ENCODE data around the gene CEBPE.

CEBPE gene

GRCh38 chr14:23103581-23103980 is 15.5 kb downstream of the CEBPE start:
- TF ChIP-seq CTCF (conservative IDR thresholded peaks at IDR 0.05; ENCODE audit: low read length) (no peak), EZH2phosphoT487 (IDR thresholded peaks at IDR 0.05; ENCODE audit: borderline replicate concordance) (no peak)
- Histone ChIP-seq H3K9ac (ENCODE audit: low read depth, low read length, poor library complexity, severe bottlenecking) (no peak overlapping the region), H3K9me2 (replicated peaks; ENCODE audit: low read depth, low read length) (no peaks in the 10 kb centered on the region), H3K27me3 (ENCODE audit: insufficient read depth, low read length, poor library complexity, severe bottlenecking) (no peaks in the 10 kb centered on the region), H3K9me3 (ENCODE audit: insufficient read depth, low read depth, low read length) (no peaks in the 10 kb centered on the region), H3K36me3 (ENCODE audit: insufficient read depth, low read length) (no peaks in the 10 kb centered on the region), H3K4me2 (ENCODE audit: low read depth, low read length, poor library complexity, severe bottlenecking) (no peak overlapping the region), H3F3A (ENCODE audit: low read depth) (no peaks in the 10 kb centered on the region), H2AFZ (ENCODE audit: low read length) (no peak overlapping the region), H3K4me1 (ENCODE audit: insufficient read depth, low read length, poor library complexity, severe bottlenecking) (peaks cover 10% of the 10 kb centered on the region), H3K4me3 (ENCODE audit: low read length, poor library complexity, severe bottlenecking) (no peak overlapping the region), H4K20me1 (ENCODE audit: insufficient read depth, low read length, poor library complexity, severe bottlenecking) (no peaks in the 10 kb centered on the region), H3K79me2 (ENCODE audit: insufficient read depth, low read length) (peaks cover 4% of the 10 kb centered on the region; the same call in 1 of the 2 replicates)

- no peak overlapping the region for H3K9ac ChIP-seq (ENCODE audit: low read depth, low read length, poor library complexity, severe bottlenecking)
- H3K79me2 ChIP-seq (ENCODE audit: insufficient read depth, low read length) = peaks cover 12% of the 10 kb centered on the region
- H3K4me2 ChIP-seq (ENCODE audit: low read depth, low read length, poor library complexity, severe bottlenecking) = no peak overlapping the region
- H3K9me2 ChIP-seq (replicated peaks; ENCODE audit: low read depth, low read length) = no peaks in the 10 kb centered on the region
- TF ChIP-seq EZH2phosphoT487 (IDR thresholded peaks at IDR 0.05; ENCODE audit: borderline replicate concordance) = no peak
- TF ChIP-seq CTCF (conservative IDR thresholded peaks at IDR 0.05; ENCODE audit: low read length) = no peak
- no peaks in the 10 kb centered on the region for H3K9me3 ChIP-seq (ENCODE audit: insufficient read depth, low read depth, low read length)
- peaks cover 6% of the 10 kb centered on the region for H4K20me1 ChIP-seq (ENCODE audit: insufficient read depth, low read length, poor library complexity, severe bottlenecking)
- H3F3A ChIP-seq (ENCODE audit: low read depth) = no peaks in the 10 kb centered on the region
- H3K36me3 ChIP-seq (ENCODE audit: insufficient read depth, low read length) = no peaks in the 10 kb centered on the region; the same call in 1 of the 2 replicates
- H3K27me3 ChIP-seq (ENCODE audit: insufficient read depth, low read length, poor library complexity, severe bottlenecking) = no peaks in the 10 kb centered on the region
- H2AFZ ChIP-seq (ENCODE audit: low read length) = no peak overlapping the region
- no peak overlapping the region for H3K4me3 ChIP-seq (ENCODE audit: low read length, poor library complexity, severe bottlenecking)
- H3K4me1 ChIP-seq (ENCODE audit: insufficient read depth, low read length, poor library complexity, severe bottlenecking) = peaks cover 10% of the 10 kb centered on the region
These were observed 16.3 kb downstream of the CEBPE start for GRCh38 chr14:23102801-23103200.

DNA sequence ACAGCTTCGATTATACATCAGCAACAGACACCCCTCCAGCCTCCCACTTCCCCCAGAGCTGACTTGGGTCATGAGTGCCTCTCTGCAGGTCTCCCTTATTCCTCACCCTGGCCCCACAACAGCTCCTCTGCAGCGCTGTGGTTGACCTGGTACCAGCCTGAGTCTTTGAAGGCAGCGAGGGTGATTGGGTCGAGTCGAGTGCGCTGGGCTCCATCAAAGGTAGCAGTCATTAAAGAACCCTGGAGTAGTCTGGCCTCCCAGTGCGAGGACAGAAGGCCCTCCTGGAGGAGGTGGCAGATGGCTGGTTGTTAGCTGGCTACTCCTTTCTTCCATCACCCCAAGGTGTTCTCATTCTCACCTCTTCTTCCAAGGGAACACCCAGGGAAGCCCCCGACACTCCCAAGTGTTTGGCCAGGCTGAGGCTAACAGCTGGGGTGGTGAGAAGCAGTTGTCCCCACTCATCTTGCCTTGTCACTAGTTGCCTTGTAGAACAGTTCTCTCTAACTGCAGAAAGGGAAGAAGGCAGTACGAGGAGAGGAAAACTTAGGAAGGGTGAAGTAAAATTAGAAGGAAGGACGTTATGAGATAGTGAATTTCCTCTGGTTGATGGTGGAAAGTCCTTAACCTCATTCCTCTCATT is 16.9 kb downstream of the CEBPE start:
- H4K20me1 ChIP-seq (ENCODE audit: insufficient read depth, low read length, poor library complexity, severe bottlenecking) = peaks cover 10% of the 10 kb centered on the region
- no peaks in the 10 kb centered on the region; the same call in 1 of the 2 replicates for H3K36me3 ChIP-seq (ENCODE audit: insufficient read depth, low read length)
- peaks cover 12% of the 10 kb centered on the region for H3K4me1 ChIP-seq (ENCODE audit: insufficient read depth, low read length, poor library complexity, severe bottlenecking)
- H3K9me3 ChIP-seq (ENCODE audit: insufficient read depth, low read depth, low read length) = no peaks in the 10 kb centered on the region
- no peaks in the 10 kb centered on the region for H3K27me3 ChIP-seq (ENCODE audit: insufficient read depth, low read length, poor library complexity, severe bottlenecking)
- peaks cover 19% of the 10 kb centered on the region for H3K79me2 ChIP-seq (ENCODE audit: insufficient read depth, low read length)
- no peak overlapping the region for H3K9ac ChIP-seq (ENCODE audit: low read depth, low read length, poor library complexity, severe bottlenecking)
- no peaks in the 10 kb centered on the region for H3F3A ChIP-seq (ENCODE audit: low read depth)
- no peaks in the 10 kb centered on the region for H3K9me2 ChIP-seq (replicated peaks; ENCODE audit: low read depth, low read length)
- TF ChIP-seq EZH2phosphoT487 (IDR thresholded peaks at IDR 0.05; ENCODE audit: borderline replicate concordance) (no peak), CTCF (conservative IDR thresholded peaks at IDR 0.05; ENCODE audit: low read length) (no peak)
- no peak overlapping the region for H3K4me2 ChIP-seq (ENCODE audit: low read depth, low read length, poor library complexity, severe bottlenecking)
- no peak overlapping the region for H3K4me3 ChIP-seq (ENCODE audit: low read length, poor library complexity, severe bottlenecking)
- no peak overlapping the region for H2AFZ ChIP-seq (ENCODE audit: low read length)

All from Loucy (cell line).